HG03060 (cell line): ENCODE data around the gene CACNA2D2.
"Not testable (repeated sequence)": the region's sequence is repeated elsewhere in the genome, so short reads cannot be mapped to it uniquely, and the experiment has no call there.

ENCODE experiments used
- ATAC-seq: cut with Tn5 transposase; IDR thresholded peaks from one replicate; pipeline ENCODE4 v1.9.1; 2021; ENCODE audit warnings: low read depth, moderate number of reproducible peaks; ENCODE audit not compliant: unreplicated experiment

Gene CACNA2D2

GRCh38 chr3:50530001-50530970 is 26.9 kb upstream of the CACNA2D2 start:
- no peak for ATAC-seq

GRCh38 chr3:50525987-50526386 is 22.6 kb upstream of the CACNA2D2 start:
- no peak for ATAC-seq

- no peak for ATAC-seq
These were observed 21.9 kb upstream of the CACNA2D2 start for GRCh38 chr3:50525191-50525910.

- ATAC-seq: no peak
These were observed 21.3 kb upstream of the CACNA2D2 start for GRCh38 chr3:50524746-50525145.

GRCh38 chr3:50523279-50523811 is 19.9 kb upstream of the CACNA2D2 start:
- ATAC-seq: no peak

- ATAC-seq: no peak
These were observed 18.1 kb upstream of the CACNA2D2 start for GRCh38 chr3:50521572-50521971.

GRCh38 chr3:50520849-50521248 is 17.4 kb upstream of the CACNA2D2 start:
- no peak for ATAC-seq

GRCh38 chr3:50519471-50520089 is 16.1 kb upstream of the CACNA2D2 start:
- ATAC-seq: no peak

GRCh38 chr3:50518436-50518835 is 15.0 kb upstream of the CACNA2D2 start:
- no peak for ATAC-seq

- ATAC-seq: no peak
These were observed 14.3 kb upstream of the CACNA2D2 start for GRCh38 chr3:50517721-50518206.

- ATAC-seq: no peak
These were observed 13.0 kb upstream of the CACNA2D2 start for GRCh38 chr3:50516440-50516871.

GRCh38 chr3:50515565-50516439 is 12.4 kb upstream of the CACNA2D2 start:
- ATAC-seq: no peak

GRCh38 chr3:50512908-50513307 is 9.5 kb upstream of the CACNA2D2 start:
- not testable (repeated sequence) for ATAC-seq

GRCh38 chr3:50512131-50512530 is 8.7 kb upstream of the CACNA2D2 start:
- no peak for ATAC-seq

- ATAC-seq: no peak
These were observed 6.9 kb upstream of the CACNA2D2 start for GRCh38 chr3:50510325-50510724.

- ATAC-seq: no peak
These were observed 6.3 kb upstream of the CACNA2D2 start for GRCh38 chr3:50509715-50510114.

- ATAC-seq: no peak
These were observed 5.4 kb upstream of the CACNA2D2 start for GRCh38 chr3:50508821-50509220.

GRCh38 chr3:50506169-50506568 is 2.7 kb upstream of the CACNA2D2 start:
- no peak for ATAC-seq

GRCh38 chr3:50504681-50505080 is 1.2 kb upstream of the CACNA2D2 start:
- no peak for ATAC-seq
